ENCODE data around the gene ARHGEF28.

GRCh38 chr5:73629456-73629855 lies 3.5 kb downstream of the ARHGEF28 start:
- no peak for TF ChIP-seq CTCF (IDR thresholded peaks at IDR 0.05)
- no peak for TF ChIP-seq POLR2A (IDR thresholded peaks at IDR 0.05)

Measured in right lobe of liver (tissue), 4 donors.